ENCODE measurements around the gene GTF3C6.
"Not testable (repeated sequence)": the region's sequence is repeated elsewhere in the genome, so short reads cannot be mapped to it uniquely, and the experiment has no call there.

GTF3C6 gene, protein sequence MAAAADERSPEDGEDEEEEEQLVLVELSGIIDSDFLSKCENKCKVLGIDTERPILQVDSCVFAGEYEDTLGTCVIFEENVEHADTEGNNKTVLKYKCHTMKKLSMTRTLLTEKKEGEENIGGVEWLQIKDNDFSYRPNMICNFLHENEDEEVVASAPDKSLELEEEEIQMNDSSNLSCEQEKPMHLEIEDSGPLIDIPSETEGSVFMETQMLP

DNA sequence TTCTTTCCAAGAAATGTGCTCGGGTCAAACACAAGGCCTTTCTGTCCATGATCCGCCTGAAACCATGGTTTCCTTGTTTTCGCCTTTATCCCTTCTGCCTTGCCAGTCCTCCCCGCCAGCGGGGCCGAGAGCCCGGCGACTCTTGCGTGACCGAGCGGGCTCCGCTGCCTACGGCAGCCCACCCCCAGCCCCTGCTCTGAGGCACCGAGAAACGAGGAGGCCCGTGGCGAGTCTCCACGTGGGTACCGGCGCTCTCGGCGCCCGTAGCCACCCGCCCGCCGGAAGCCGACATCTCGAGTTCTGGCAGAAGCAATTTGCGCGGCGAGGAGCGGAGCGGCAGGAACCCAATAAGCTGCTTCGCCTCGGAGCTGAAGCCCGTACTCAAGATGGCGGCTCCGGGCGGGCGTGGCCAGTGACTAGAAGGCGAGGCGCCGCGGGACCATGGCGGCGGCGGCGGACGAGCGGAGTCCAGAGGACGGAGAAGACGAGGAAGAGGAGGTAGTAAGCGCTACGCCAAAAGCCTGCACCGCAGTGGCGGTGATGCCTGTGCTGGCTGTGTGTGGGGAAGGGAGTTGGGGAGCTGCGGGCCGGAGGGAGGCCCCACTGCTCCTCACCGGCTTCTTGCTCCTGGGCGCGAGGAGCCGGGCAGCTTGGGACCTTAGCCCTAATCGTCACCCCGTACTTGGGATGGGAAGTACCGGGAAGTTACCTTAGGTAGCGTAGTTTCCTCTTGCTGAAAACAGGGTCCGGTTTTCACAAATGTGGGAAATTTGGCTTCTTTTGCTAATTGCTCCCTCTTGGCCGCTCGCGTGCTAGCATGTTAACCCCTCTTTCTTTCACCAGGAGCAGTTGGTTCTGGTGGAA lies at the start of gene GTF3C6:
GTF3C6 (plus strand) TSS at position 378 of the 864 bp plus-strand sequence; CDS start at position 442, 64 bp downstream.
- DNase-seq = peak; percentile 88 to 90

GRCh38 chr6:110930781-110931180 lies 27.7 kb upstream of the GTF3C6 start:
- DNase-seq = no peak

DNA sequence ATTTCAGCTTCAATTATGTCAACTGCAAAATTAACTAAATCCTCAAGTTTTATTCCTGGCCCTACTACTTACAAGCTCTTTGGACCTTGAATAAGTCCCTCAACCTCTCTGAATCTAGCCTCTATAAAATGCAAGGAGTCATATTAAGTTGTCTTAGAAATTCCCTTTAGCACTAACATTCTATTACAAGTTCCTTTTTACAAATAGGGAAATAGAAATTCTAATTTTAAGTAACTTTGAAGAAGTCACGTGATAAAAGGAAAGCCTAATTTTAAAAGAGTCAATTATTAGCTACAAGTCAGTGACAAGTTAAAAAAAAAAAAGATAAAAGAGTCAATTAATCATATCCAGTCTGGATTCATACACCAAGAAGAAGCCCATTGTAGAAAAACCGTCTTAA lies 24.6 kb upstream of the GTF3C6 start:
- peak in 1 of 2 experiments; percentile 9 for DNase-seq

GRCh38 chr6:110934381-110934898 lies 24.1 kb upstream of the GTF3C6 start:
- no peak for DNase-seq

DNA sequence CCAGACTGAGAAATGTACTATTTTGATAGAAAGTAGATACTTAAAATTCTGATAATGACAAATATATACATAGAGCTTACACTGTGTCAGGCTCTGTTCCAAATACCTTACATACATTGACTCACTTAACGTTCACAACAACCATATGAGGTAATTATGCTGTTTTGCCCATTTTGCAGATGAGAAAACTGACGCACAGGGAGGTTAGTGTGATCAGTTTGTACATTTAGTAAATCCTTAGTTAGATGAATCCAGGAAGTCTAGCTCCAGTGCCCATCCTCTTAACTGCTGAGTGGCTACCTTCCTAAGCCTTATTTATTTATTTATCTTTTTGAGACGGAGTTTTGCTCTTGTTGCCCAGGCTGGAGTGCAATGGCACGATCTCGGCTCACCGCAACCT lies 23.3 kb upstream of the GTF3C6 start:
- DNase-seq = no peak

DNA sequence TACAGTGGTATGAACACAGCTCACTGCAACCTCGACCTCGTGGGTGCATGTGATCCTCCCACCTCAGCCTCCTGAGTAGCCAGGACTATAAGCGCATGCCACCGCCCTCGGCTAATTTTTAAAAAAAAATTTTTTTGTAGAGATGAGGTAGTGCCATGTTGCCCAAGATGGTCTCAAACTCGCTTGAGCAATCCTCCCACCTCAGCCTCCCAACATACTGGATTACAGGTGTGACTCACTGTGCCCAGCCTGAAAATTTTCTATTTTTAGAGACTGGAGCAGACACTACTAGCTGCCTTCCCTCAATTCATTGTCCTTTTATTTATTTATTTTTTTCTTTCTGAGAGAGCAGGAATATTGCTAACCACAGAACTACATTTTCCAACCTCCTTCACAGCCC lies 20.3 kb upstream of the GTF3C6 start:
- DNase-seq = no peak

DNA sequence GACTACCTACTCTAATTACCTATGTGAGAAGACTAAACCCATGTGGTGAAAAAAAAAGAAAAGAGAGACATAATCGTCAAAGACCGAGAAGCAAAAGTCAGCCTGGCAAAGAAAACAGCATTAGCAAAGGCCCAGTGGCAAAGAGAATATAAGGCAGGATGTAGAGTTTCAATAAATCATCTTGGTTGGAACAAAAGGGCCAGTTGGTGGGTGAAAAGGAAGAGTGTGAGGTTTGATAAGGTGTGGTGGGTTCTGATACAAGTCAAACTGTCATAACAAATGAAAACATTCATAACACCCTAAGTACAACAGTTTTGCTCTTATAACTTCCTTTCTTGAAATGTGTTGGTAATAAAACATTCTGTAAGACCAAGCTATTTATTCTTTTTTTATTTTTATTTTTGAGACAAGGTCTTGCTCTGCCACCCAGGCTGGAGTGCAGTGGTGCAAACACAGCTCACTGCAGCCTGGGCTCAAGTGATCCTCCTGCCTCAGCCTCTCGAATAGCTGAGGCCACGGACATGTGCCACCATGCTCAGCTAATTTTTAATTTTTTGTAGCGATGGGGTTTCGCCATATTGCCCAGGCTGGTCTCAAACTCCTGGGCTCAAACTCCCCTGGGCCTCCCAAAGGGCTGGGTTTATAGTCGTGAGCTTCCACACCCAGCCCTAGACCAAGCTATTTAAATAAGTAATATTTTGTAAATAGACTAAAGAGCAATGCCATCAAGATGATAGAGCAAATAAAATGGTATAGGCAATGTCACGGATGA lies 18.9 kb upstream of the GTF3C6 start:
- DNase-seq = no peak

DNA sequence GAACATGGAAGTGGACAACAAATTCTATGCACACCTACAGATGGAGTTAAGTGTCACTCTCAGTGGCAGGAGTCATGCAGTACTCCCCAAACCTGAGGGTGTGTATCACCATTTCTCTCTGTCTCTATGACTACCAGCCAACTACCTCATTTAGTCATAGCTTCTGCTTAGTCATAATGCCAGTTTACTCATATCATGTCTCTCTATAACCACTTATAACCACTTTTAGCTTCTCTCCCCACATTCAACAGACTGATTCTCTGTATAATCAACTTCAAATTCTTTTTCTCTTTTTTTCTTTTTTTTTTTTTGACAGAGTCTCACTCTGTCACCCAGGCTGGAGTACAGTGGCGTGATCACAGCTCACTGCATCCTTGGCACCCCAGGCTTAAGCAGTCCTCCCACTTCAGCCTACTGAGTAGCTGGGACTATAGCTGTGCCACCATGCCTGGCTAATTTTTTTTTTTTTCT lies 13.8 kb upstream of the GTF3C6 start:
- peak; percentile 71 to 80 for DNase-seq

DNA sequence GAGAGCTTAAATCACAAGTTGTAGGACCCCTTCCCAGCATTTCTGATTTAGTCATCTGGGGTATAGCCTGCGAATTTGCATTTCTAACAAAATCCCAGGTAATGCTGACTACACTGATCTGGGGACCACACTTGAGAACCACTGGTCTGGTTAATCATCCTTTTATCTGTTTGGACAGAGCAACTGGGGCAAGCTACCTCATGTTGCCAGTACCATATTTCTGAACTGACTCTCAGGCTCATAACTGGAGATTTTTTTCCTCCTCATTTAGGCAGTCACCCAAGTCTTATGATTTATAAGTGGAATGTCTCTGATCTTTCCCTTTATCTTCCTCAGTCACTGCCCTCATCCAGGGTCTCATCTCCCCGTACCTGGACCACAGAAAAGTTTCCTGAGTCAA lies 12.0 kb upstream of the GTF3C6 start:
- DNase-seq = no peak

- DNase-seq = peak; percentile 58 to 79
These were observed 8.7 kb upstream of the GTF3C6 start for GRCh38 chr6:110949679-110950285.

- no peak for DNase-seq
These were observed 8.1 kb upstream of the GTF3C6 start for GRCh38 chr6:110950440-110950839.

- no peak for DNase-seq
These were observed 7.5 kb upstream of the GTF3C6 start for GRCh38 chr6:110951008-110951407.

- no peak for DNase-seq
These were observed 6.3 kb upstream of the GTF3C6 start for GRCh38 chr6:110951986-110952794.

DNA sequence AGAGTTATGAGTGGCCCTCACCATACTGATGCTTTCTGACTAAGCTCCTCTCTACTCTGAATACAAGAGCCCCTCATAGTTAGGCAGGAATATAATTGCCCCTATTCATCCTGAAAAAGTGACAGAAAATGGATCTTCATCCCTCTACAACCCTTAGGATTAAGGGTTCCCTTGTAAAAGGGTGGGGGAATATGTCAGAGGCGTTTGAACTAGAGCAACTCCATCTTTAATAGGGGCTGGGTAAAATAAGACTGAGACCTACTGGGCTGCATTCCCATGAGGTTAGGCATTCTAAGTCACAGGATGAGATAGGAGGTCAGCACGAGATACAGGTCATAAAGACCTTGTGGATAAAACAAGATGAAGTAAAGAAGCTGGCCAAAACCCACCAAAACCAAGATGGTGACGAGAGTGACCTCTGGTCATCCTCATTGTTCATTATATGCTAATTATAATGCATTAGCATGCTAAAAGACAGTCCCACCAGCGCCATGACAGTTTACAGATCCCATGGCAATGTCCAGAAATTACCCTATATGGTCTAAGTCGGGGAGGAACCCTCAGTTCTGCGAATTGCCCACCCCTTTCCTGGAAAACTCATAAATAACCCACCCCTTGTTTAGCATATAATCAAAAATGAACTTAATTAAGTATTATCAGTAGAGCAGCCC lies 4.7 kb upstream of the GTF3C6 start:
- no peak for DNase-seq

- DNase-seq = no peak
These were observed 1.5 kb downstream of the GTF3C6 start for GRCh38 chr6:110960014-110960390.

DNA sequence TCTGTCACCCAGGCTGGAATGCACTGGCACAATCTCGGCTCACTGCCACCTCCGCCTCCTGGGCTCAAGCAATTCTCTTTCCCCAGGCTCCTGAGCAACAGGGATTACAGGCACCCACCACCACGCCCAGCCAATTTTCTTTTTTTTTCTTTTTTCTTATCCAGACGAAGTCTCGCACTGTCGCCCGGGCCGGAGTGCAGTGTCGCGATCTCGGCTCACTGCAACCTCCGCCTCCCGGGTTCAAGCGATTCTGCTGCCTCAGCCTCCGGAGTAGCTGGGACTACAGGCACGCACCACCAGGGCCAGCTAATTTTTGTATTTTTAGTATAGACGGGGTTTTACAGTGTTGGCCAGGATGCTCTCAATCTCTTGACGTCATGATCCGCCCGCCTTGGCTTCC lies 4.1 kb downstream of the GTF3C6 start:
- DNase-seq = not testable (repeated sequence)

GRCh38 chr6:110965629-110966229 lies 7.2 kb downstream of the GTF3C6 start:
- no peak for DNase-seq

- DNase-seq = not testable (repeated sequence)
These were observed 10.2 kb downstream of the GTF3C6 start for GRCh38 chr6:110968661-110969060.

DNA sequence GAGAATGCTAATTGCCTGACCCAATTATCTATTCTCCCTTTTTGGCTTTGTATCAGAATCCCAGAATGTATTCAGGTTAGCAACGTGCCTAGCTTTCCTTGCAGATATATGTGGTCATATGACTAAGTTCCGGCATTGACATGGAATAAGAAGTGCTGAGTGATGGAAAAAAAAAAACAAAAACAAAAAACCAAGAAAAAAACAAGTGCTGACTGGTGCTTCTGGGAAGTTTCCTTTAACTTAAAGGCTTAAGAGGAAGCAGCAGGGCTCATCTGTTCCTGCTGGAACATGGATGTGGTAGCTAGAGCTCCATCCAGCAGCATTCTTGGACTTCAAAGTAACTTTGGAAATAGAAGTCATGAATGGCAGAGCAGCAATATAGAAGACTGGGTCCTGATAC lies 13.0 kb downstream of the GTF3C6 start:
- no peak for DNase-seq

- no peak for DNase-seq
These were observed 18.1 kb downstream of the GTF3C6 start for GRCh38 chr6:110976575-110976974.

DNA sequence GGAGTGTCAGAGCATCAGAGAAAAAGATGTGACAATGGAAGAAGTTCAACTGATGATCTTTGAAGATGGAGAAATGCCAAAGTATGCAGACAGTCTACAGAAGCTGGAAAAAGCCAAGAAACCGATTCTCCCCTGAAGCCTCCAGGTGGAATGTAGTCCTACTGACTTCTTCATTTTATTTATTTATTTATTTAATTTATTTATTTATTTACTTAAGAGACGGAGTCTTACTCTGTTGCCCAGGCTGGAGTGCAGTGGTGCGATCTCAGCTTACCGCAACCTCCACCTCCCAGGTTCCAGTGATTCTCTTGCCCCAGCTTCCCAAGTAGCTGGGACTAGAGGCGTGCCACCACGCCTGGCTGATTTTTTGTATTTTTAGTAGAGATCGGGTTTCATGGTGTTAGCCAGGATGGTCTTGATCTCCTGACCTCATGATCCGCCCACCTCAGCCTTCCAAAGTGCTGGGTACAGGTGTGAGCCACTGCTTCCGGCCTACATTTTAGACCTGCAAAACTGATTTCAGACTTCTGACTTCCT lies 21.1 kb downstream of the GTF3C6 start:
- DNase-seq = no peak
